ENCODE measurements around the gene RNF167. TPM values are rescaled to one million over a fixed set of nuclear protein-coding genes. Genes with fewer than 3 reads are reported as not detected.

The RNF167 gene
- total and polyA plus RNA-seq, 2 of the 13 experiments (the other 11 are each of a cell fraction or from before 2014, with no cell fraction given) = 44.1 to 45.4 TPM

DNA sequence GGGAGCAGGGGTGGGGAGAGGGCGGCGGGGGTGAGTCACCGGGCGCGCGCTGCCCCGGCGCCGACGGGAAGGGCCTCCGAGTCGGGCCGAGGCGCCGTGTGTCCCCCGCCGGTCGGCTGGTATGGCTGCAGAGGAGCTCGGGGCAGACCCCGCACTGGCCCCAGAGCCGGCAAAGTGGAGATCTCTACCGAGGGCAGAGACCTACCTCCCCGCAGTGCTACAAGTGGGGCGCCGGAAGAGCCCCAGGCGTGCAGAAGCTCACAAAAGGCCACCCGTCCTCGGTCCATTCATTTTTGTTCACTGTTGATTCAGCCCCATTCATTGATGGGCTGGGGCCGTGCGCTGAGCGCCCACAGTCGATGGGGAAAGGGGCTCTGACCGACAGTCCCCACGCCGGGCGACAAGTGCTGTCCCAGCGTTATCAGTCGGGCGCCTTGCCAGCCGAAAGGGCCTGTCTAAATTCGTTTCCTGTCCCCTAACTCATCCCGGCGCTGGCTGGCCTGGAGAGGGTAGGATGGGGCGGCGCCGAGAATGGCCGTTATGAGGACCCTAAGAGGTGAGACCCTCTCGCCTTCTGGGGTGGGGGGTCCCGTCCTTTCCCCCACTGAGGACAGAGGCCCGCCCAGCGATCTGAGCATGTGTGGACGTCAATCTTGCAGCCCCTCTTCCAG lies 10.1 kb downstream of the RNF167 start (continued):
- TF ChIP-seq, protein P1, sequence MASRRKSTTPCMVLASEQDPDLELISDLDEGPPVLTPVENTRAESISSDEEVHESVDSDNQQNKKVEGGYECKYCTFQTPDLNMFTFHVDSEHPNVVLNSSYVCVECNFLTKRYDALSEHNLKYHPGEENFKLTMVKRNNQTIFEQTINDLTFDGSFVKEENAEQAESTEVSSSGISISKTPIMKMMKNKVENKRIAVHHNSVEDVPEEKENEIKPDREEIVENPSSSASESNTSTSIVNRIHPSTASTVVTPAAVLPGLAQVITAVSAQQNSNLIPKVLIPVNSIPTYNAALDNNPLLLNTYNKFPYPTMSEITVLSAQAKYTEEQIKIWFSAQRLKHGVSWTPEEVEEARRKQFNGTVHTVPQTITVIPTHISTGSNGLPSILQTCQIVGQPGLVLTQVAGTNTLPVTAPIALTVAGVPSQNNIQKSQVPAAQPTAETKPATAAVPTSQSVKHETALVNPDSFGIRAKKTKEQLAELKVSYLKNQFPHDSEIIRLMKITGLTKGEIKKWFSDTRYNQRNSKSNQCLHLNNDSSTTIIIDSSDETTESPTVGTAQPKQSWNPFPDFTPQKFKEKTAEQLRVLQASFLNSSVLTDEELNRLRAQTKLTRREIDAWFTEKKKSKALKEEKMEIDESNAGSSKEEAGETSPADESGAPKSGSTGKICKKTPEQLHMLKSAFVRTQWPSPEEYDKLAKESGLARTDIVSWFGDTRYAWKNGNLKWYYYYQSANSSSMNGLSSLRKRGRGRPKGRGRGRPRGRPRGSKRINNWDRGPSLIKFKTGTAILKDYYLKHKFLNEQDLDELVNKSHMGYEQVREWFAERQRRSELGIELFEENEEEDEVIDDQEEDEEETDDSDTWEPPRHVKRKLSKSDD (CRISPR knock-in tag; IDR thresholded peaks at IDR 0.05; ENCODE audit: low read depth) = no peak
- TF ChIP-seq ZNF20 (CRISPR knock-in tag; IDR thresholded peaks at IDR 0.05) (0 out of 2 replicates have a peak, but pooled peaks have one; percentile 49), GABPB1 (CRISPR knock-in tag; IDR thresholded peaks at IDR 0.05) (peak; percentile 50; the same call in 1 of the 2 replicates), ZNF737 (CRISPR knock-in tag; IDR thresholded peaks at IDR 0.05; ENCODE audit: borderline replicate concordance) (no peak), HDAC1 (CRISPR knock-in tag; IDR thresholded peaks at IDR 0.05) (0 out of 2 replicates have a peak, but pooled peaks have one; percentile 20), TBP (CRISPR knock-in tag; IDR thresholded peaks at IDR 0.05) (no peak), ZNF724P (CRISPR knock-in tag; IDR thresholded peaks at IDR 0.05; ENCODE audit: borderline replicate concordance) (no peak), ZEB1 (IDR thresholded peaks at IDR 0.05; ENCODE audit: insufficient replicate concordance, low read depth) (peak; percentile 65), FLYWCH1 (CRISPR knock-in tag; IDR thresholded peaks at IDR 0.05) (peak; percentile 42; the same call in 1 of the 2 replicates), STAG1 (CRISPR knock-in tag; IDR thresholded peaks at IDR 0.05) (no peak), RBM22 (optimal IDR thresholded peaks at IDR 0.05; ENCODE audit: low read length) (no peak), NCOA1 (CRISPR knock-in tag; IDR thresholded peaks at IDR 0.05) (no peak), KDM5A (IDR thresholded peaks at IDR 0.05; ENCODE audit: borderline replicate concordance, low read length) (no peak)
- TF ChIP-seq, protein P2, sequence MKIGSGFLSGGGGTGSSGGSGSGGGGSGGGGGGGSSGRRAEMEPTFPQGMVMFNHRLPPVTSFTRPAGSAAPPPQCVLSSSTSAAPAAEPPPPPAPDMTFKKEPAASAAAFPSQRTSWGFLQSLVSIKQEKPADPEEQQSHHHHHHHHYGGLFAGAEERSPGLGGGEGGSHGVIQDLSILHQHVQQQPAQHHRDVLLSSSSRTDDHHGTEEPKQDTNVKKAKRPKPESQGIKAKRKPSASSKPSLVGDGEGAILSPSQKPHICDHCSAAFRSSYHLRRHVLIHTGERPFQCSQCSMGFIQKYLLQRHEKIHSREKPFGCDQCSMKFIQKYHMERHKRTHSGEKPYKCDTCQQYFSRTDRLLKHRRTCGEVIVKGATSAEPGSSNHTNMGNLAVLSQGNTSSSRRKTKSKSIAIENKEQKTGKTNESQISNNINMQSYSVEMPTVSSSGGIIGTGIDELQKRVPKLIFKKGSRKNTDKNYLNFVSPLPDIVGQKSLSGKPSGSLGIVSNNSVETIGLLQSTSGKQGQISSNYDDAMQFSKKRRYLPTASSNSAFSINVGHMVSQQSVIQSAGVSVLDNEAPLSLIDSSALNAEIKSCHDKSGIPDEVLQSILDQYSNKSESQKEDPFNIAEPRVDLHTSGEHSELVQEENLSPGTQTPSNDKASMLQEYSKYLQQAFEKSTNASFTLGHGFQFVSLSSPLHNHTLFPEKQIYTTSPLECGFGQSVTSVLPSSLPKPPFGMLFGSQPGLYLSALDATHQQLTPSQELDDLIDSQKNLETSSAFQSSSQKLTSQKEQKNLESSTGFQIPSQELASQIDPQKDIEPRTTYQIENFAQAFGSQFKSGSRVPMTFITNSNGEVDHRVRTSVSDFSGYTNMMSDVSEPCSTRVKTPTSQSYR (CRISPR knock-in tag; IDR thresholded peaks at IDR 0.05; ENCODE audit: borderline replicate concordance) = peak; percentile 5; the same call in 1 of the 2 replicates
- TF ChIP-seq, protein P3, sequence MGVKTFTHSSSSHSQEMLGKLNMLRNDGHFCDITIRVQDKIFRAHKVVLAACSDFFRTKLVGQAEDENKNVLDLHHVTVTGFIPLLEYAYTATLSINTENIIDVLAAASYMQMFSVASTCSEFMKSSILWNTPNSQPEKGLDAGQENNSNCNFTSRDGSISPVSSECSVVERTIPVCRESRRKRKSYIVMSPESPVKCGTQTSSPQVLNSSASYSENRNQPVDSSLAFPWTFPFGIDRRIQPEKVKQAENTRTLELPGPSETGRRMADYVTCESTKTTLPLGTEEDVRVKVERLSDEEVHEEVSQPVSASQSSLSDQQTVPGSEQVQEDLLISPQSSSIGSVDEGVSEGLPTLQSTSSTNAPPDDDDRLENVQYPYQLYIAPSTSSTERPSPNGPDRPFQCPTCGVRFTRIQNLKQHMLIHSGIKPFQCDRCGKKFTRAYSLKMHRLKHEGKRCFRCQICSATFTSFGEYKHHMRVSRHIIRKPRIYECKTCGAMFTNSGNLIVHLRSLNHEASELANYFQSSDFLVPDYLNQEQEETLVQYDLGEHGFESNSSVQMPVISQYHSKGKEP (CRISPR knock-in tag; IDR thresholded peaks at IDR 0.05) = no peak
- TF ChIP-seq, protein P4, sequence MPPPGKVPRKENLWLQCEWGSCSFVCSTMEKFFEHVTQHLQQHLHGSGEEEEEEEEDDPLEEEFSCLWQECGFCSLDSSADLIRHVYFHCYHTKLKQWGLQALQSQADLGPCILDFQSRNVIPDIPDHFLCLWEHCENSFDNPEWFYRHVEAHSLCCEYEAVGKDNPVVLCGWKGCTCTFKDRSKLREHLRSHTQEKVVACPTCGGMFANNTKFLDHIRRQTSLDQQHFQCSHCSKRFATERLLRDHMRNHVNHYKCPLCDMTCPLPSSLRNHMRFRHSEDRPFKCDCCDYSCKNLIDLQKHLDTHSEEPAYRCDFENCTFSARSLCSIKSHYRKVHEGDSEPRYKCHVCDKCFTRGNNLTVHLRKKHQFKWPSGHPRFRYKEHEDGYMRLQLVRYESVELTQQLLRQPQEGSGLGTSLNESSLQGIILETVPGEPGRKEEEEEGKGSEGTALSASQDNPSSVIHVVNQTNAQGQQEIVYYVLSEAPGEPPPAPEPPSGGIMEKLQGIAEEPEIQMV (CRISPR knock-in tag; IDR thresholded peaks at IDR 0.05; ENCODE audit: low read depth) = no peak
- TF ChIP-seq, protein P5, sequence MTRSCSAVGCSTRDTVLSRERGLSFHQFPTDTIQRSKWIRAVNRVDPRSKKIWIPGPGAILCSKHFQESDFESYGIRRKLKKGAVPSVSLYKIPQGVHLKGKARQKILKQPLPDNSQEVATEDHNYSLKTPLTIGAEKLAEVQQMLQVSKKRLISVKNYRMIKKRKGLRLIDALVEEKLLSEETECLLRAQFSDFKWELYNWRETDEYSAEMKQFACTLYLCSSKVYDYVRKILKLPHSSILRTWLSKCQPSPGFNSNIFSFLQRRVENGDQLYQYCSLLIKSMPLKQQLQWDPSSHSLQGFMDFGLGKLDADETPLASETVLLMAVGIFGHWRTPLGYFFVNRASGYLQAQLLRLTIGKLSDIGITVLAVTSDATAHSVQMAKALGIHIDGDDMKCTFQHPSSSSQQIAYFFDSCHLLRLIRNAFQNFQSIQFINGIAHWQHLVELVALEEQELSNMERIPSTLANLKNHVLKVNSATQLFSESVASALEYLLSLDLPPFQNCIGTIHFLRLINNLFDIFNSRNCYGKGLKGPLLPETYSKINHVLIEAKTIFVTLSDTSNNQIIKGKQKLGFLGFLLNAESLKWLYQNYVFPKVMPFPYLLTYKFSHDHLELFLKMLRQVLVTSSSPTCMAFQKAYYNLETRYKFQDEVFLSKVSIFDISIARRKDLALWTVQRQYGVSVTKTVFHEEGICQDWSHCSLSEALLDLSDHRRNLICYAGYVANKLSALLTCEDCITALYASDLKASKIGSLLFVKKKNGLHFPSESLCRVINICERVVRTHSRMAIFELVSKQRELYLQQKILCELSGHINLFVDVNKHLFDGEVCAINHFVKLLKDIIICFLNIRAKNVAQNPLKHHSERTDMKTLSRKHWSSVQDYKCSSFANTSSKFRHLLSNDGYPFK (CRISPR knock-in tag; IDR thresholded peaks at IDR 0.05; ENCODE audit: borderline replicate concordance) = no peak

All from HepG2 (cell line).